Vagina (tissue), 2 donors: Measurements from ENCODE around the gene SLC39A9. TPM values are rescaled to one million over a fixed set of nuclear protein-coding genes. Genes with fewer than 3 reads are reported as not detected.
A peak's percentile ranks its signal among the peaks of the same experiment; 100 is the strongest.

Experiments
- DNase-seq, 2 donors: peaks; one replicate each; pipeline ENCODE4 v3.0.0-alpha.2; 2017; ENCODE audit errors: extremely low spot score in 2 of 2
- H3K27ac ChIP-seq: fragments of 200-600 bp; sonication (generic); one replicate; pipeline ENCODE4 v1.5.1; 2019
- H3K27me3 ChIP-seq: fragments of 200-600 bp; sonication (generic); one replicate; pipeline ENCODE4 v1.5.1; 2019
- H3K36me3 ChIP-seq, 2 donors: fragments of 200-600 bp; sonication (generic); one replicate each; pipeline ENCODE4 v1.5.1; 2017 to 2019
- H3K4me1 ChIP-seq: fragments of 200-600 bp; sonication (generic); one replicate; pipeline ENCODE4 v1.5.1; 2019
- H3K4me3 ChIP-seq, 2 donors: fragments of 200-600 bp; sonication (generic); 1 replicate in 1 of 2; 2 replicates in 1 of 2; pipeline ENCODE4 v1.5.1; 2016 to 2019
- H3K9me3 ChIP-seq: fragments of 200-600 bp; sonication (generic); one replicate; pipeline ENCODE4 v1.5.1; 2019
- POLR2A ChIP-seq, 2 donors: fragments of 450-650 bp; IDR thresholded peaks; one replicate each; pipeline ENCODE4 v1.6.1; 2017; ENCODE audit warnings: antibody characterized with exemption in 2 of 2, mild to moderate bottlenecking in 2 of 2, moderate library complexity in 2 of 2
- POLR2AphosphoS5 ChIP-seq, 2 donors: sonication (generic); formaldehyde crosslinking; IDR thresholded peaks; one replicate each; pipeline ENCODE4 v1.9.0; 2017; ENCODE audit warnings: antibody characterized with exemption in 2 of 2, mild to moderate bottlenecking in 2 of 2, low read depth in 1 of 2; ENCODE audit not compliant: insufficient read depth in 1 of 2
- intact Hi-C: fragments of 100-400 bp; cut with DNase I; formaldehyde crosslinking; loops from one replicate; pipeline ENCODE4 v1.15.1; 2023
- total RNA-seq: library from RNA; depleted of rRNA; stranded (reverse); fragments of >200 nt; gene quantifications from one replicate; pipeline ENCODE4 v1.2.3, GENCODE V29; 2016
- TF ChIP-seq, protein P1 (sequence below), 3 experiments: fragments of 450-650 bp in 2 of 3; fragments of 200-600 bp in 1 of 3; sonication (generic) in 1 of 3; IDR thresholded peaks; one replicate each; pipeline ENCODE4 v1.5.1; 2017 to 2019; ENCODE audit warnings: antibody characterized with exemption in 3 of 3, mild to moderate bottlenecking in 2 of 3, moderate library complexity in 2 of 3

The SLC39A9 gene
- total RNA-seq, 1 donor from 2014 or later, result 46.7 TPM

DNA sequence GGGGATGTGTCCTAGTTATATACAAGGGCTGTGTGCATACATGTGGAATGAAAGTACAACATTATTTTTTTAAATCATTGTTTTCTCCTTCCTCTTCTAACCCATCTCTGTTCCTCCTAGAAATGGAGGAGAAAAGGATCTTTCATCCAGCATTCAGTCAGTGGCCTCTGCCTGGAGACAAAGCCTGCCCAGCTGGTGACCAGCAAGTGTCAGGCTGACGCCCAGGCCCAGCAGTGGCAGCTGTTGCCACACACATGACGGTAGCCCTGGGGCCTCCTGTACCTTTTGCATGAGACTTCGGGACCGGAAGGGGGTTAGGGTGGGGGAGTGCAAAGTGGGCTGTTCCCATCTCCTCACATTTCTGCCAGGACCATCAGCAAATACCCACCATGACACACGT, 46.6 kb upstream of the SLC39A9 start:
- TF ChIP-seq POLR2AphosphoS5 (IDR thresholded peaks at IDR 0.05; ENCODE audit: insufficient read depth in 1 of 2, low read depth in 1 of 2) (no peak), POLR2A (IDR thresholded peaks at IDR 0.05) (no peak)
- TF ChIP-seq, protein P1, sequence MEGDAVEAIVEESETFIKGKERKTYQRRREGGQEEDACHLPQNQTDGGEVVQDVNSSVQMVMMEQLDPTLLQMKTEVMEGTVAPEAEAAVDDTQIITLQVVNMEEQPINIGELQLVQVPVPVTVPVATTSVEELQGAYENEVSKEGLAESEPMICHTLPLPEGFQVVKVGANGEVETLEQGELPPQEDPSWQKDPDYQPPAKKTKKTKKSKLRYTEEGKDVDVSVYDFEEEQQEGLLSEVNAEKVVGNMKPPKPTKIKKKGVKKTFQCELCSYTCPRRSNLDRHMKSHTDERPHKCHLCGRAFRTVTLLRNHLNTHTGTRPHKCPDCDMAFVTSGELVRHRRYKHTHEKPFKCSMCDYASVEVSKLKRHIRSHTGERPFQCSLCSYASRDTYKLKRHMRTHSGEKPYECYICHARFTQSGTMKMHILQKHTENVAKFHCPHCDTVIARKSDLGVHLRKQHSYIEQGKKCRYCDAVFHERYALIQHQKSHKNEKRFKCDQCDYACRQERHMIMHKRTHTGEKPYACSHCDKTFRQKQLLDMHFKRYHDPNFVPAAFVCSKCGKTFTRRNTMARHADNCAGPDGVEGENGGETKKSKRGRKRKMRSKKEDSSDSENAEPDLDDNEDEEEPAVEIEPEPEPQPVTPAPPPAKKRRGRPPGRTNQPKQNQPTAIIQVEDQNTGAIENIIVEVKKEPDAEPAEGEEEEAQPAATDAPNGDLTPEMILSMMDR (IDR thresholded peaks at IDR 0.05), result no peak
- DNase-seq, result no peak
- no peak overlapping the region for H3K4me3 ChIP-seq
- H3K9me3 ChIP-seq, result no peaks in the 10 kb centered on the region
- H3K27ac ChIP-seq, result no peak overlapping the region
- H3K36me3 ChIP-seq, result no peaks in the 10 kb centered on the region
- H3K27me3 ChIP-seq, result no peaks in the 10 kb centered on the region
- H3K4me1 ChIP-seq, result peaks cover 31% of the 10 kb centered on the region
- intact Hi-C loops, result loop anchor here (10.0 kb wide), 1 partner anchor 87 kb away; the partner anchor contains the start of gene GALNT16

GRCh38 chr14:69353168-69353567, 45.3 kb upstream of the SLC39A9 start:
- Histone ChIP-seq H3K36me3 (no peaks in the 10 kb centered on the region), H3K9me3 (no peaks in the 10 kb centered on the region), H3K4me3 (no peak overlapping the region), H3K27ac (no peak overlapping the region), H3K4me1 (peaks cover 38% of the 10 kb centered on the region), H3K27me3 (no peaks in the 10 kb centered on the region)
- no peak for TF ChIP-seq POLR2A (IDR thresholded peaks at IDR 0.05)
- TF ChIP-seq, protein P1 (IDR thresholded peaks at IDR 0.05), result no peak
- TF ChIP-seq POLR2AphosphoS5 (IDR thresholded peaks at IDR 0.05; ENCODE audit: insufficient read depth in 1 of 2, low read depth in 1 of 2), result no peak
- intact Hi-C loops, result loop anchor here (10.0 kb wide), 1 partner anchor 88 kb away; the partner anchor contains the start of gene GALNT16
- no peak for DNase-seq

DNA sequence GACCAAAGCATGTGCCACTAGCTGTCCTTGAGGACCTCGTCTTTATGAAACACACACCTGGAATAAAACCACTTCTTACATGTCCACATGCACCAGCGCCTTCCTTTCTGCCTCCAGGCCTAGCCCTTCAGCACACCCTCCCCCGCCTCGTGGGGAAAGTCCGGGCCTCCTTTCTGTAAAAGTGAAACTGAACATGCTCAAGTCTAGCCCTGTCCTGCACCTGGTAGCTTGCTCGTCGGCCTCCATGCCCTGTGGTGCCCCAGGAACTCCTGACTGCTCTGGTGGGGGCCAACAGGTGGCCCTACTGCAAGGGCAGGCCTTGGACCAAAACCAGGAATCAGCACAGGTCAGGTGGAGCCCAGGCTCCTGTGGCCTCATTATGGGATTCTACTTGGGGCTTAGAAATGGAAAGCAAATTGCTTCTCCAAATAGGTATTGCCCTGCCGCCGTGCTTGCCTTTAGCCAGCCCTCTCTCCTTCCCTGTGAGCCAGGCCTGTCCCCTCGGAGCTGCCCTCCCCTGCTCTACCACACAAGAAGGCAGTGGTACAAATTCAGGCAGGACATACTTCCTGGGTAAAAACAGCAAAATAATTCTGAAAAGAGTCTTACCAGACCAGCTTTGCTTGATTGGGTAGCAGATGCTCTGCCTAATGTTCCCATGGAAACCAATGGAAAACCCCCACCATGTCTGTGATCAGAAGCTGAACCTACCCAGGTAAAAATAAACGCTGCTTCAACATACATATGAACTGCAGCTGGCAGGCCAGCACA, 43.9 kb upstream of the SLC39A9 start:
- no peak for DNase-seq
- H3K4me1 ChIP-seq, result peaks cover 38% of the 10 kb centered on the region
- no peak for TF ChIP-seq POLR2AphosphoS5 (IDR thresholded peaks at IDR 0.05; ENCODE audit: insufficient read depth in 1 of 2, low read depth in 1 of 2)
- TF ChIP-seq, protein P1 (IDR thresholded peaks at IDR 0.05), result no peak
- TF ChIP-seq POLR2A (IDR thresholded peaks at IDR 0.05), result no peak
- no peaks in the 10 kb centered on the region for H3K27me3 ChIP-seq
- H3K9me3 ChIP-seq, result no peaks in the 10 kb centered on the region
- intact Hi-C loops, result loop anchor here (10.0 kb wide), 1 partner anchor 90 kb away; the partner anchor contains the start of gene GALNT16
- peak overlapping the region; percentile 79 for H3K27ac ChIP-seq
- H3K4me3 ChIP-seq, result no peak overlapping the region
- no peaks in the 10 kb centered on the region for H3K36me3 ChIP-seq

DNA sequence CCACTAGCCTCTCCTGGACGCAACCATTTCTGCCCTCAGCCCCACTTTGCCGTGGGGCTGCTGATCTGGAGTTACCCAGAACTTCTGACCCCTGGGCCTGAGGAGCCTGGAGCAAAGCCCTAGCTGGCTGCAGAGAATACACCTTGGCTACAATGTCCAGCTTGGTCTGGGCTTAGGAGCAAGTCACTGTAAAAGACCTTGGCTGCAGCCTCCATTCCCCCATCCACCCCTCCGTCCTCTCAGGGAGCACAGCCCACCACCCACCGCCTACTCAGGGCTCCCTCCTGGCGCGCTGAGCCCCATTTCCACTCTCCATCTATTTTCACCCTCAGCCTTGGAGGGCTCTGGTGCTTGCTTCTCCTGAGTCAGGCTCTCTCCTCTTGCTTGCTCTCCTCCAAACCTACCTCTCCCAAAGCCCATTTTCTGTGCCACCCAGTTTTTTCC, 43.3 kb upstream of the SLC39A9 start:
- Histone ChIP-seq H3K27me3 (no peaks in the 10 kb centered on the region), H3K27ac (peak overlapping the region; percentile 79), H3K9me3 (no peaks in the 10 kb centered on the region), H3K4me1 (peaks cover 38% of the 10 kb centered on the region), H3K4me3 (no peak overlapping the region), H3K36me3 (no peaks in the 10 kb centered on the region)
- no peak for DNase-seq
- intact Hi-C loops, result loop anchor here (10.0 kb wide), 1 partner anchor 90 kb away; the partner anchor contains the start of gene GALNT16
- TF ChIP-seq POLR2AphosphoS5 (IDR thresholded peaks at IDR 0.05; ENCODE audit: insufficient read depth in 1 of 2, low read depth in 1 of 2) (no peak), POLR2A (IDR thresholded peaks at IDR 0.05) (no peak)
- TF ChIP-seq, protein P1 (IDR thresholded peaks at IDR 0.05), result no peak
